Fibroblast of lung (primary cell): ENCODE data around the gene SDK1.

Source experiments
- CTCF ChIP-seq, 2 donors: IDR thresholded peaks in 1 of 2; conservative IDR thresholded peaks in 1 of 2; 1 replicate in 1 of 2; 2 replicates in 1 of 2; pipeline ENCODE4 v1.5.1; 2011 to 2012; ENCODE audit warnings: low read length in 2 of 2, control low read depth in 1 of 2, inconsistent platforms in 1 of 2, low read depth in 1 of 2, mild to moderate bottlenecking in 1 of 2
- EZH2 ChIP-seq: IDR thresholded peaks from 2 replicates; pipeline ENCODE4 v1.5.1; 2012; ENCODE audit warnings: low read length, control low read depth, mild to moderate bottlenecking; ENCODE audit errors: missing control alignments

GRCh38 chr7:3767917-3768777, 467.1 kb downstream of the SDK1 start:
- TF ChIP-seq CTCF (conservative IDR thresholded peaks at IDR 0.05 in 1 of 2, IDR thresholded peaks at IDR 0.05 in 1 of 2; ENCODE audit: low read depth in 1 of 2, low read length in 2 of 2) (no peak), EZH2 (no peak)
